ENCODE measurements around the gene MYBPH. TPM values are rescaled to one million over a fixed set of nuclear protein-coding genes. Genes with fewer than 3 reads are reported as not detected.

The MYBPH gene
- total and polyA plus RNA-seq, 2 donors = 8.9 TPM; not detected in 1

DNA sequence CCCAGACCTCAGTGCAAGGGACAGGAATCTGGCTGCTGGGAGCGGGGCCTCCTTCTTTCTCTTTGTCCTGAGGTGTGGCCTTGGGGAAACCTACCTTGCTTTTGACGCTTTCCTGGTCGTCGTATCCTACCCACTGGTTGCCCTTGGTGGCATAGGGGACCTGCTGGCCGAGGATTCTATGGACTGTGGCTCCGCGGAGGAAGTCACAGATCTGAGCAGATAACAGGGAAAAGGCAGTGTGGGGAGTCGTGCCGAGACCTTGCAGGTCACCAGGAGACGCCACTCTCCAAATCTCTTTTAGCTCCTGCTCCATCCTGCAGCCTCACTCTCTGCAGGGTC lies 4.0 kb upstream of the MYBPH start:
- Histone ChIP-seq H3K27ac (ENCODE audit: low read depth) (no peak overlapping the region), H3K36me3 (ENCODE audit: insufficient read depth) (no peaks in the 10 kb centered on the region), H3K4me1 (ENCODE audit: insufficient read depth) (no peaks in the 10 kb centered on the region), H3K4me3 (ENCODE audit: low read depth, low read length) (no peak overlapping the region)
- 93% methylated on average over 10 of the region's 10 CpGs for WGBS
- DNase-seq (ENCODE audit: extremely low spot score) = no peak

DNA sequence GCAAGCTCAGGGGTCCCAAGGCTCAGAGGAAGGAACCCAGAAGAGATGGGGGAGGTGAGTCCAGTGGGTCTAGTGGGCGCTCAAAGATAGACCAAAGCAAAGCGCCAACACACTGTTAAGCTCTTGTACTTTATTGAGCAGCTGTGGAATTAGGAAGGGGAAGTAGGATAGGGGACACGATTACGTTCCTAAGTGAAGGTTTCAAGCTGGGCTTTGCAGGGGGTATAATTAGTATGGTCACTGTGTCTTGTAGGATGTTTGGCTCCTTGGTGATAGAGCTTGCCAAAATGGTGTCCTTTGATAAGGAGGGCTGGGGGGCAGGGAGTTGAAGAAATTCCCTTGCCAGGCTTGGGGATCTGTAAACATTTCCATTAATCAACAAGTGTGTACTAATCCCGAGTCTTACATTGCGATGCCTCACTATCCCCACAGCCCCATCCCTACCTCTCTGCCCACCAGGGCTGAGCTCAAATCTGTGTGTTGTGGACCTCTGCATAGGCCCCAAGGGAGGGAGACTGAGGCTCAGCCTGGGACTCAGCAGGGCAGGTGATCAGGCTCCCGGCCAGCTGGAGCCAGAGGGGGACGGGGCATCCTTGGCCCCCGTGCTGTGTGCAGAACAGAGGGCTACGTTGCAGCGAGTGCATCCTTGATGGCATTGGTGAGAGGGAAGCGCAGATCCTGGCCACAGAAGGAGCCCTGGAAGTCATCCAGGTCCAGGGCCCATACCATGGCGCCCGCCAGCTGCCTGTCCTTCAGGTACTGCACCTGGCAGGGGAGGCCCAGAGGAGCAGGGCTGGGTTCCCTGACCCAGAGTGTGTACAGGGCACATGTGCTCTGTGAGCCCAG lies 3.4 kb upstream of the MYBPH start:
- DNase-seq (ENCODE audit: extremely low spot score) = no peak

DNA sequence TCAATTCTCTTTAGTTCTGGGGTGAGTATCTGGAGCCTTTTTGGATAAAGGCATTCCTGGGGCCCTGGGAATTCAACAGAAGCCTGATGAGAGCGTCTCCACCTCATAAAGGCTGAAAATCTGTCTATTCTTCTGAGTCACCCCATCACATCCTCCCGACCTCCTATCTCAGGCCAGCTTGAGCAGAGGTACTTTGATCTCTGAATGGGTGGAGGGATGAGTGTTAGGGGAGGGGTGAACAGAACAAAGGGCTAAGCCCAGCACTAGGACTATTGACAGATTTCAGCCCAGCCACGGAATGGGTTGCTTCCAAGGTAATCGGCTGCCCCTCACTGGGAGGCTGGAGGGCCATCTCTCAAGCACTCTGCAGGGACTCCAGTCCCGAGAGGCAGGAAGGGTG lies 2.5 kb upstream of the MYBPH start:
- no peaks in the 10 kb centered on the region for H3K36me3 ChIP-seq (ENCODE audit: insufficient read depth)
- WGBS = 77% methylated on average over 5 of the region's 5 CpGs
- H3K4me1 ChIP-seq (ENCODE audit: insufficient read depth) = no peaks in the 10 kb centered on the region
- no peak overlapping the region for H3K27ac ChIP-seq (ENCODE audit: low read depth)
- DNase-seq (ENCODE audit: extremely low spot score) = no peak
- no peak overlapping the region for H3K4me3 ChIP-seq (ENCODE audit: low read depth, low read length)

More for the DNA sequence above, 3.4 kb upstream of the MYBPH start:
- Histone ChIP-seq H3K27ac (ENCODE audit: low read depth) (no peak overlapping the region), H3K4me1 (ENCODE audit: insufficient read depth) (no peaks in the 10 kb centered on the region), H3K36me3 (ENCODE audit: insufficient read depth) (no peaks in the 10 kb centered on the region), H3K4me3 (ENCODE audit: low read depth, low read length) (no peak overlapping the region)
- WGBS = 95% methylated on average over 14 of the region's 14 CpGs

DNA sequence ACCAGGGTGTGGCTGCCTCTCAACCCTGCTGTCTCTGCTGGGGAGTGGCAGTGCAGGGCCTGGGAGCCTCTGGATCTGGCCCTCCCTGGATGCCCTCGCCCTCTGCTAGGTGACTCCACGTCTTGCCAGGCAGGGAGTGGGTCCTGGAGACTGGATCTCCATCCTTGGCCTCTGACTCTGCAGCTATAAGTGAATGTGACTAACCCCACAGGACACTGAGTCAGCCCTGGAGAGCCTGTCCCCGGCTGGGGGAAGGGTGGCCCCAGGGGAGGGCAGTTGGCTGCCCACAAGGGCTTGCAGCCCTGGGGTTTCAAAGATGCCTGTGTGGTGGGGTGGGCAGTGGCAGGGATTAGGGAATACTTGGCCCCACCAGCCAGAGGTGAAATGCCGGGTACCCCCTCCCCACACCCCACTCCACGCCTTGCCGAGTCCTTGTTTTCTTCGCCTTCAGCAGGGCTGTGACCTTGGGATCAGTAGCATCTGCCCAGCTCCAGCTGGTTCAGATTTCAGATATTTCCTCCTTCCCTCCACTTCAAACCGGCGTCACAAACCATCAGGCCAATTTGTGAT lies 1.9 kb upstream of the MYBPH start:
- Histone ChIP-seq H3K36me3 (ENCODE audit: insufficient read depth) (no peaks in the 10 kb centered on the region), H3K27ac (ENCODE audit: low read depth) (no peak overlapping the region), H3K4me3 (ENCODE audit: low read depth, low read length) (no peak overlapping the region), H3K4me1 (ENCODE audit: insufficient read depth) (no peaks in the 10 kb centered on the region)
- 59% methylated on average over 9 of the region's 9 CpGs for WGBS
- no peak for DNase-seq (ENCODE audit: extremely low spot score)

DNA sequence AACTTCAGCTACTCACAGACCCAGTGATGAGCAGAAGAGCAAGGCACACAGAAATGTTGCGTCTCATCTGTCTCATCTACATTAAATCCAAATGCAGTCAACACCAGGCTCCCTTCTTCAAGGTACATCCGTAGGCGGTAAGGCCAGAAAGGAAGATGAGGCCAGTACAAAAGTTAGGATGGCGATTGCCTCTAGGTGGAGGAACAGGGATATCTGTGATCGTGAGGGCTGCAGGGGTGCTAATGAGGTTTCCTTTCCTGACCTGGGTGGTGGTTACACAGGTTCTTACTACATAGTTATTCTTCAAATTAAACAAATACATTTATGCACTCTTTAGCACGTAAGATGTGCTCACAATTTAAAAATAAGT lies 1.4 kb upstream of the MYBPH start:
- 93% methylated on average over 6 of the region's 6 CpGs for WGBS
- H3K4me1 ChIP-seq (ENCODE audit: insufficient read depth) = no peaks in the 10 kb centered on the region

DNA sequence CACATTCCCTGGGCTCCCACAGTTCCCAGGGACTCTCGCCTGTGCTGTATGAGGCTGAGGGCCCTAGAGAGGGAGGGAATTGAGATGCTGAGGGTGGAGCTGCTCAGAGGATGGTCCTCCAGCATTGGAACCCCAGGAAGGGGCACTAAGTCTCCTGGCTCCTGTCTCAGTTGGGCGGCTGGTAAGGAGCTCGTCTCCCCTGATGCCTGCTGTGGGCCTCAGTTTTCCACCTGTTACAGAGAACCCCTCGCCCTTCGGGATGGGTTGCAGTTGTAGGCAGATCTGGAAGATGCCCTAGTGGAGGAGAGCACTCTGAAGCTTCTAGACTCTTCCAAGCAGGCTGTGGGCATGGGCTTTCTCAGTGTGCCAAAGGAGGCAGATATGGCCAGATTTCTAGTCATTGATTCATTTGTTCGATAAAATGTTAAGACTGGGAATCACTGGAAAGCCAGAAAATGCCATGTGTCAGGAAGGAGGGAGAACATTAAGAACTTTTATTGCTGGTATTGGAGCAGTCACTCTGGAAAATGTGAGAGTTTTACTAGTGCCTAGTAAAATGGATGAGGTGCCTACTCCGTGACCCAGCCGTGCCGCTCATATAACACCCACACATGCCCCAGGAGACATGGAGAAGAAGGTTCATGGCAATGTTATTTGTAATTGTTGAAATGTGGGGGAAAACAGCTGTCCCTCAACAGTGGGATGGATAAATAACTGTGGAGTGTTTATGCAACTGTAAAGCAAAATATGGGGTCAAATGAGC lies 828 bp upstream of the MYBPH start:
- Histone ChIP-seq H3K4me1 (ENCODE audit: insufficient read depth) (no peaks in the 10 kb centered on the region), H3K4me3 (ENCODE audit: low read depth, low read length) (no peak overlapping the region), H3K36me3 (ENCODE audit: insufficient read depth) (no peaks in the 10 kb centered on the region), H3K27ac (ENCODE audit: low read depth) (no peak overlapping the region)
- DNase-seq (ENCODE audit: extremely low spot score) = no peak
- 89% methylated on average over 9 of the region's 9 CpGs for WGBS

More for the DNA sequence above, 1.4 kb upstream of the MYBPH start:
- no peaks in the 10 kb centered on the region for H3K36me3 ChIP-seq (ENCODE audit: insufficient read depth)
- H3K27ac ChIP-seq (ENCODE audit: low read depth) = no peak overlapping the region
- no peak overlapping the region for H3K4me3 ChIP-seq (ENCODE audit: low read depth, low read length)
- no peak for DNase-seq (ENCODE audit: extremely low spot score)

DNA sequence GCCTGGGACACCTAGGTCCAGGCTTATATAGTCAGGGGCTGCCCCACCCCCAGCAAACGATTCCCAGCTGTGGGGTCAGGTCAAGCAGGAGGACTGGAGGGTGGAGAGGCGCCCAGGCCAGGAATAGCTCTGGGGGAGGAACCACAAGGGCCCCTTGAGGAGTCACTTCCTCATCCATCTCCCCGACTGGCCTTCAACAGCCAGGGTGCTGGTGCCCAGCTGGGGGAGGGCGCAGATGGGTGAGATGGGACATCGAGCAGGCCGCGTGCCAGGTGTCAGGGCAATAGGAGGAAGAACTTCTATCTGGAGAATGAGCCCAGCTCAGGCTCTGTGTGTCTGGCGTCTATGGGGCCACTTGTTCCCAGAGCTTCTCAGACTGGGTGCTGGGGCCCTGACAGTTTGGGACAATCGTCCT lies 208 bp upstream of the MYBPH start:
- Histone ChIP-seq H3K27ac (ENCODE audit: low read depth) (no peak overlapping the region), H3K4me3 (ENCODE audit: low read depth, low read length) (no peak overlapping the region), H3K36me3 (ENCODE audit: insufficient read depth) (no peaks in the 10 kb centered on the region), H3K4me1 (ENCODE audit: insufficient read depth) (no peaks in the 10 kb centered on the region)
- no peak for DNase-seq (ENCODE audit: extremely low spot score)
- WGBS = 79% methylated on average over 9 of the region's 9 CpGs

DNA sequence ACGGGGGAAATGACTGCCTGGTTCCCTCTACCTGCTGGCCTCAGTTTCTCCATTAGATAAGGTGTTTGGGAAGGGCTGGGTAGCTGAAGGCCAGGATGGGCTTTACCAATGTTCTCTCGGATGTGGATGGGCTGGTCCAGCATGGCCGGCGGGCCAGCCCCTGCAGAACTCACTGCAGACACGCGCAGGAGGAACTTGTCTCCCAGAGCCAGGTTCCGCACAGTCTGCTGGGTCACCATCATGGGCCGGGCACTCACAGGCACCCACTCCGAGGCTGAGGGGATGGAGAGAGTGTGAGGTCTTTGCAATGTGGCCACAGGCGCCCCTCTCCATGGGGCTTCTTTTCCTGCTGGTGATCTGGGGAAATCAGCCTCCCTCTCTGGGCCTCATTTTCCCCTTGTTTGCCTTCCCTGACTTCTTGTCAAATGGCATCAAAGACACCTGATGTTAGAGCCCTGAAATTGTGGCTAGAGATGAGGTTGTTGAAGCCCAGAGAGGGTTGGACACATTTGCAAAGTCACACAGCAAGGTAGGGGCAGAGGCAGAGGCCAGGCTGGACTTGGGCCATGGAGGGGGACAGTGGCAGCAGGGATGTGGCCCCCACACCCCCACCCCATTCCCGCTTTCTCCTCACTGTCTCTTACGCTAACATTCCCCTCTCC lies 1.2 kb downstream of the MYBPH start:
- H3K4me1 ChIP-seq (ENCODE audit: insufficient read depth) = no peaks in the 10 kb centered on the region
- no peak overlapping the region for H3K27ac ChIP-seq (ENCODE audit: low read depth)
- 95% methylated on average over 12 of the region's 12 CpGs for WGBS
- H3K36me3 ChIP-seq (ENCODE audit: insufficient read depth) = no peaks in the 10 kb centered on the region
- H3K4me3 ChIP-seq (ENCODE audit: low read depth, low read length) = no peak overlapping the region
- DNase-seq (ENCODE audit: extremely low spot score) = no peak

DNA sequence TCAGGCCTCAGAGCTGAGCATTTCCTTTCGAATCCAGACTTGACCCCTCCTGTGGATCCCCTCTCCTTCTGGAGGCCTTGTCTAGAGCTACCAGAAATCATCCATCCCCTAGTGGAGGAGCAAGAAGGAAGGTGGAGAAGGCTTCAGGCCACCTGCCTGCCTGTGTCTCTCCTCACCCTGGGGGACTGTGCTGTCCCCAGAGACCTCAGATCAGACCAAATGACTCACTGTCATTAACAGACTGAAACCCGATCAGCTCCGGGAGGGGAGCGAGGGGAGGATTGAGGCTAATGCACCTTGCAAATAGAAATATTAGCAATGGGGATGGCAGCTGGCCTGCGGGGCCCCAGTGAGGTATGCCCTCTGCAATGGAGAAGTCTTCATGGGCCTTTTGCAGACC lies 2.1 kb downstream of the MYBPH start:
- Histone ChIP-seq H3K36me3 (ENCODE audit: insufficient read depth) (no peaks in the 10 kb centered on the region), H3K27ac (ENCODE audit: low read depth) (no peak overlapping the region), H3K4me1 (ENCODE audit: insufficient read depth) (no peaks in the 10 kb centered on the region), H3K4me3 (ENCODE audit: low read depth, low read length) (no peak overlapping the region)
- WGBS = 87% methylated on average over 5 of the region's 5 CpGs
- no peak for DNase-seq (ENCODE audit: extremely low spot score)

DNA sequence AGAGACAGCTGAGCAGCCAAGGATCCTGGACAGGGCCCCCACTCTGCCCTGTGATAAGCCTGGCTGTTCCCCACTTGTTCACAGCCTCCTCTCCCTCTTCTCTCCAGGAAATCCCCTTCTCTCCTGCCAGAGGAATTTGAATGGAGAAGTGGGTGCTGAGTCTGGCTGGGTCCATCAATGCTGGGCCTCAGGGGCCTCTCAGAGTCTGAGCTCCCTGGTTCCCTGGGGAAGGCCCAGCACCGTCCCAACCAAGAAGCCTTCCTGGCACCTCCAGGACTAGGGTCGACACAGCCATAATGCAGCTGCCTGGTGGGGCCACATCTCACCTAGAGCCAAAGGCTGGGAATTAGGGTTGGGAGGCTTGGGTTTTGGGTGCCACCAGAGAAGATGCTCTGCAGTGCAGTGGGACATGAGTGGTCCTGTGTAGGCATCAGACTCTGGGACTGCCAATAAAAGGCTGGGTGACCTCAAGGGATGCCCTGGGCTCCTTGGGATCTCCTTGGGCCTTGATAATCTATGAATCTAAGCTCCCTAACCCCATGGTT lies 2.5 kb downstream of the MYBPH start:
- no peaks in the 10 kb centered on the region for H3K36me3 ChIP-seq (ENCODE audit: insufficient read depth)
- H3K4me3 ChIP-seq (ENCODE audit: low read depth, low read length) = no peak overlapping the region
- DNase-seq (ENCODE audit: extremely low spot score) = no peak
- no peak overlapping the region for H3K27ac ChIP-seq (ENCODE audit: low read depth)
- 90% methylated on average over 2 of the region's 2 CpGs for WGBS
- no peaks in the 10 kb centered on the region for H3K4me1 ChIP-seq (ENCODE audit: insufficient read depth)

DNA sequence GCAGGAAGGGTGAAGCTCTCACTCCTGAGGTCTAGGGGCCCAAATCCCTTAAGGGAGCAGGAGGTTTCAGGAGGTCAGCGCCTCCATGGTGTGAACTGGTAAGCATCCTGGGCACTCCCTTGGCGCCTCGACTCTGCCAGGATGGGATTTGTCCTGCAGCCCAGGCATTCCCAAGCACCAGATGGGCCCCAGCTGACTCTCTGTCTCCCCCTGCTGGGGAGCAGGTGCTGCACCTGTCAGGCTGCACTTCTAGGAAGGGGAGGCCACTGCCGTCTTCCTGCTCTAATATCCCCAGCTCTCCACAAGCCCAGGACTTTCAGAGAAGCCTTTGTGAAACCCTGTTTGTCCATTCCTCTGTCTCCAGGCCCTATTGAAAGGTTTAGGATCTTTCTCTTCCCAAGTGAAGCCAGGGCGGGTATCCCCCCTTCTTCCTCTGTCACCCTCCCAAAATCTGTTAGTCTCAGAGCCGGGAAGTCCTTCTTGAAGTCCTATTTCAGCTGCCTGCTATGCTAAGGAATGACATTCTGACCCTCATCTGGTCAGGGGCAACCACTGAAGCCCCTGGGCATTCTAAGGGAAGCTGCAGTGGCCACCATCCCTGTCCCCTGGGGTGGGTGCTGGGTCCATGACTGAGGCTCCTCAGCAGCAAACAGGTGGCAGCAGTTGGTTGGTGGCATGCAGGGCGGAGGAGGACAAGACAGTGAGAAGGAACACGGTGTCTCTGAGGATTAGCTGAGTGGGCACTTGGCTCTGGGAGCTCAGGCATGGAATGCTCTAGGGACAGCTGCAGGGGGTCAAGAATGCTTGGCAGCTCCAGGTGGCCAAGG lies 3.2 kb downstream of the MYBPH start:
- WGBS = 60% methylated on average over 8 of the region's 8 CpGs
- Histone ChIP-seq H3K4me3 (ENCODE audit: low read depth, low read length) (no peak overlapping the region), H3K36me3 (ENCODE audit: insufficient read depth) (no peaks in the 10 kb centered on the region), H3K4me1 (ENCODE audit: insufficient read depth) (no peaks in the 10 kb centered on the region), H3K27ac (ENCODE audit: low read depth) (no peak overlapping the region)
- no peak for DNase-seq (ENCODE audit: extremely low spot score)

DNA sequence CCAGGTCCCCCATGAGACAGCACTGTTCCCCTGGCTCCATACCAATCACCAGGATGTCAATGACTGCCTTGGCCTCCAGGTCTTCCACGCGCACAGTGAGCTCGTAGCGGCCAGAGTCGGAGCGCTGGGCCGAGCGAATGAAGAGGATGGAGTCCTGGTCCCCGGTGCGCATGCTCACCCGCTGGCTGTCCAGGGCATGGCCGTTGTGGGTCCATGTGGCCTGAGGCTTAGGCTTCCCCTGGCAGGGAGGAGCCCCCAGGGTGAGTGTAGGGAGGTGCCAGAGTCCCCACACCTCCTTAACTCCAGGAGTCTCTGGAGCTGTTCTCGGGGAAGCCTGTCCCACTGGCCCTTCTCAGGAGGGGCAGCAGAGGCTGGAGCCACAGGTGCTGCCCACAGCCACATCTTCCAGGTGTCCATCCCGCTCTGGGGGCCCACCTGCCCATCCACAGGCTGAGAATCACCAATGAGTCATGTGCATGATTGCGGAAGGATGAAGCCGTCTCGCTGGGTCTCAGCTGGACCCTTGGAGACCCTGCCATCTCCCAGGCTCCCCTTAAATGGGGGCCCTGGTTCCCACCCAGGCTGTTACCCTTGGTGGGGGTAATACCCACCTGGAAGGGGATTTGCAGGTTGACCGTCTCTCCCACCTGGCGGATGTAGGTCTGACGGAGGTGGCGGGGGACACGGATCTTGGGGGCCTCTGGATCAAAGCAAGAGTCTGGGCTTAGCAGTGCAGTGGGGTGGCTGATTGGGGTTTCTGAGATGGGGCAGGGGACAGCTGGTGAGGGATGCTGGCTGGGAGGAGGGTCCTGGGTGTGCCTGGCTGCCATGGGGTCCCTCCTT lies 4.1 kb downstream of the MYBPH start:
- H3K27ac ChIP-seq (ENCODE audit: low read depth) = no peak overlapping the region
- DNase-seq (ENCODE audit: extremely low spot score) = no peak
- WGBS = 94% methylated on average over 22 of the region's 22 CpGs
- H3K4me3 ChIP-seq (ENCODE audit: low read depth, low read length) = no peak overlapping the region
- no peaks in the 10 kb centered on the region for H3K4me1 ChIP-seq (ENCODE audit: insufficient read depth)
- H3K36me3 ChIP-seq (ENCODE audit: insufficient read depth) = no peaks in the 10 kb centered on the region

Data from urinary bladder (tissue), 4 donors.